ENCODE results near the gene EYA4. TPM values are rescaled to one million over a fixed set of nuclear protein-coding genes. Genes with fewer than 3 reads are reported as not detected.

The EYA4 gene
- total RNA-seq, 1 donor from 2014 or later: 0.40 TPM

DNA sequence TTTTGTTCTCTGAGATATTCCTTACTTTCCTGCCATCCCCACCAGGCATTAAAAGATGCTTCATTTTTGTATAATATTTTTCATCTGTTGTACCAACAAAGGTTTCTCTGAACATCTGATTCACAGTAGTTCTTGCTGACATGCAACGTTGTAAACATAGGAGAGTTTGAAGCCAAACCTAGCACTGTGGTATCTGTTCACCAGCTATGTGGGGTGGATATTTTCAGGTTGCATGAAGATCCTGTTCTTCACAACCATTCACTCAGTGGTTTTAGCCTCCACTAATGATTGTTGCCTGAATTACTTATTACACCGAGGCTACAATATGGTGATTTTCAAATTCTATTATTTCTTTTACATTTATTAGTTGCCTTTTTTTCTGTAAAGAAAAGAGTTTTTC, 56.5 kb downstream of the EYA4 start:
- Mint-ChIP-seq H3K27me3 (peaks cover 3% of the 10 kb centered on the region), H3K4me1 (no peaks in the 10 kb centered on the region), H3K4me3 (no peak overlapping the region), H3K27ac (no peak overlapping the region), H3K36me3 (ENCODE audit: low read depth) (no peaks in the 10 kb centered on the region), H3K9me3 (no peaks in the 10 kb centered on the region)
- POLR2A ChIA-PET: no interaction called here
- TF ChIP-seq, protein P1, sequence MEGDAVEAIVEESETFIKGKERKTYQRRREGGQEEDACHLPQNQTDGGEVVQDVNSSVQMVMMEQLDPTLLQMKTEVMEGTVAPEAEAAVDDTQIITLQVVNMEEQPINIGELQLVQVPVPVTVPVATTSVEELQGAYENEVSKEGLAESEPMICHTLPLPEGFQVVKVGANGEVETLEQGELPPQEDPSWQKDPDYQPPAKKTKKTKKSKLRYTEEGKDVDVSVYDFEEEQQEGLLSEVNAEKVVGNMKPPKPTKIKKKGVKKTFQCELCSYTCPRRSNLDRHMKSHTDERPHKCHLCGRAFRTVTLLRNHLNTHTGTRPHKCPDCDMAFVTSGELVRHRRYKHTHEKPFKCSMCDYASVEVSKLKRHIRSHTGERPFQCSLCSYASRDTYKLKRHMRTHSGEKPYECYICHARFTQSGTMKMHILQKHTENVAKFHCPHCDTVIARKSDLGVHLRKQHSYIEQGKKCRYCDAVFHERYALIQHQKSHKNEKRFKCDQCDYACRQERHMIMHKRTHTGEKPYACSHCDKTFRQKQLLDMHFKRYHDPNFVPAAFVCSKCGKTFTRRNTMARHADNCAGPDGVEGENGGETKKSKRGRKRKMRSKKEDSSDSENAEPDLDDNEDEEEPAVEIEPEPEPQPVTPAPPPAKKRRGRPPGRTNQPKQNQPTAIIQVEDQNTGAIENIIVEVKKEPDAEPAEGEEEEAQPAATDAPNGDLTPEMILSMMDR (IDR thresholded peaks at IDR 0.05): no peak
- ATAC-seq (ENCODE audit: low read depth) (no peak), DNase-seq (no peak)
- intact Hi-C loops (cut with micrococcal nuclease): no loop called here
- CTCF ChIA-PET: no interaction called here

- Mint-ChIP-seq H3K4me1 (no peaks in the 10 kb centered on the region), H3K4me3 (no peak overlapping the region)
These were observed 57.2 kb downstream of the EYA4 start for GRCh38 chr6:133298335-133298734.

DNA sequence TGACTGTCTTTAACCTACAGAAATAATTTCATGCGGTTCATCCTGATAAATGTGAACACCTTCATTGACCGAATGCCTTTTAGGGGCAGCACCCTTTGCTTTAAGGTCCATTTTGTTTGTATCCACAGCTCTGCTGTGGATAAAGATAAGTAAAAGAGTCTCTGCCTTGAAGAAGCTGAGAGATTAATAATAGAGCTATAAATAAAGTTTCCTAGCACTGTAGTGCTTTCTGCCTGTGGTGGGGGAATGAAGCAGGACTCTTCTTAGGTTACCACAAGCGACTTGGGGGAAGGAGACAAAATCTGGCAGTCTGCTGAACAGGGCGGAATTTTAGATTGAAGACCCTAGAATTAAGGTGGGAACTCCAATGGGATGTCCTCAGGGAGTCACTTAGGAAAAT, 57.6 kb downstream of the EYA4 start:
- ChIA-PET POLR2A (no interaction called here), CTCF (no interaction called here)
- Mint-ChIP-seq H3K27ac (no peak overlapping the region), H3K4me1 (no peaks in the 10 kb centered on the region), H3K27me3 (peaks cover 3% of the 10 kb centered on the region), H3K9me3 (no peaks in the 10 kb centered on the region), H3K4me3 (no peak overlapping the region), H3K36me3 (ENCODE audit: low read depth) (no peaks in the 10 kb centered on the region)
- ATAC-seq (ENCODE audit: low read depth) (no peak), DNase-seq (no peak)
- intact Hi-C loops (cut with micrococcal nuclease): no loop called here
- TF ChIP-seq, protein P1 (IDR thresholded peaks at IDR 0.05): no peak

More at GRCh38 chr6:133298335-133298734, 57.2 kb downstream of the EYA4 start:
- ChIA-PET CTCF (no interaction called here), POLR2A (no interaction called here)
- no peak for DNase-seq
- TF ChIP-seq, protein P1 (IDR thresholded peaks at IDR 0.05): no peak
- Mint-ChIP-seq H3K27me3 (peaks cover 3% of the 10 kb centered on the region), H3K27ac (no peak overlapping the region), H3K36me3 (ENCODE audit: low read depth) (no peaks in the 10 kb centered on the region), H3K9me3 (no peaks in the 10 kb centered on the region)
- ATAC-seq (ENCODE audit: low read depth): no peak
- intact Hi-C loops (cut with micrococcal nuclease): no loop called here

GRCh38 chr6:133300896-133301295, 59.7 kb downstream of the EYA4 start:
- H3K9me3 Mint-ChIP-seq: no peaks in the 10 kb centered on the region
- ATAC-seq (ENCODE audit: low read depth) (no peak), DNase-seq (no peak)
- intact Hi-C loops (cut with micrococcal nuclease): no loop called here
- no peak overlapping the region for H3K4me3 Mint-ChIP-seq
- CTCF ChIA-PET: no interaction called here
- TF ChIP-seq, protein P1 (IDR thresholded peaks at IDR 0.05): no peak
- no peaks in the 10 kb centered on the region for H3K36me3 Mint-ChIP-seq (ENCODE audit: low read depth)
- no peak overlapping the region for H3K27ac Mint-ChIP-seq
- peaks cover 3% of the 10 kb centered on the region for H3K27me3 Mint-ChIP-seq
- H3K4me1 Mint-ChIP-seq: no peaks in the 10 kb centered on the region
- POLR2A ChIA-PET: no interaction called here

GRCh38 chr6:133301835-133302234, 60.7 kb downstream of the EYA4 start:
- DNase-seq (no peak), ATAC-seq (ENCODE audit: low read depth) (no peak)
- H3K4me3 Mint-ChIP-seq: no peak overlapping the region
- ChIA-PET POLR2A (no interaction called here), CTCF (no interaction called here)
- H3K4me1 Mint-ChIP-seq: no peaks in the 10 kb centered on the region
- H3K36me3 Mint-ChIP-seq (ENCODE audit: low read depth): no peaks in the 10 kb centered on the region
- TF ChIP-seq, protein P1 (IDR thresholded peaks at IDR 0.05): no peak
- peaks cover 3% of the 10 kb centered on the region for H3K27me3 Mint-ChIP-seq
- H3K9me3 Mint-ChIP-seq: no peaks in the 10 kb centered on the region
- intact Hi-C loops (cut with micrococcal nuclease): no loop called here
- no peak overlapping the region for H3K27ac Mint-ChIP-seq
